Right lobe of liver (tissue), 6 donors: ENCODE measurements around the gene RAB11FIP4. TPM values are rescaled to one million over a fixed set of nuclear protein-coding genes. Genes with fewer than 3 reads are reported as not detected.

ENCODE experiments used
- ATAC-seq, 4 donors: fragments of 200-7000 bp; cut with Tn5 transposase; one replicate each; pipeline ENCODE4 v1.9.1; 2020; ENCODE audit warnings: mild to moderate bottlenecking in 4 of 4, moderate library complexity in 4 of 4
- DNase-seq, 3 donors: peaks; one replicate each; pipeline ENCODE4 v3.0.0-alpha.2; 2020
- H3K27ac ChIP-seq, 3 donors: fragments of 200-600 bp; one replicate each; pipeline ENCODE4 v1.8.0; 2022
- H3K27me3 ChIP-seq, 2 donors: fragments of 200-600 bp; one replicate each; pipeline ENCODE4 v1.8.0; 2022
- H3K36me3 ChIP-seq, 4 donors: fragments of 200-600 bp; sonication (generic) in 1 of 4; one replicate each; pipeline versions ENCODE4 v1.5.1 to v1.8.0; 2017 to 2022; ENCODE audit warnings: control low read depth in 1 of 4
- H3K4me1 ChIP-seq, 4 donors: fragments of 200-600 bp; sonication (generic) in 1 of 4; one replicate each; pipeline versions ENCODE4 v1.5.1 to v1.8.0; 2017 to 2022; ENCODE audit warnings: control low read depth in 1 of 4
- H3K4me3 ChIP-seq, 3 donors: fragments of 200-600 bp; one replicate each; pipeline ENCODE4 v1.8.0; 2022
- H3K9me3 ChIP-seq, 4 donors: fragments of 200-600 bp; sonication (generic) in 1 of 4; one replicate each; pipeline versions ENCODE4 v1.5.1 to v1.8.0; 2017 to 2022; ENCODE audit warnings: control low read depth in 1 of 4
- POLR2A ChIP-seq: fragments of 450-650 bp; IDR thresholded peaks from one replicate; pipeline ENCODE4 v1.6.1; 2017; ENCODE audit warnings: antibody characterized with exemption, mild to moderate bottlenecking
- WGBS: methylation state at CpG from one replicate; pipeline ENCODE4 v1.1.6; 2018; ENCODE audit warnings: low coverage, low lambda C conversion rate; ENCODE audit not compliant: insufficient coverage; ENCODE audit errors: missing lambda C conversion rate; 5-methylcytosine and 5-hydroxymethylcytosine counted together
- intact Hi-C, 2 donors: fragments of 100-400 bp; cut with DNase I; formaldehyde crosslinking; loops; one replicate each; pipeline versions ENCODE4 v1.11.2 to v1.14.1; 2022
- total RNA-seq, 6 experiments: library from RNA; depleted of rRNA in 2 of 6; stranded (reverse); fragments of >200 nt in 2 of 6; fragmentation: NEBNext Ultra II Directional in 3 of 6; extraction: Animal tissue kit (Norgen Biotek cat#: 25700) in 3 of 6; gene quantifications; one replicate each; pipeline versions ENCODE4 v1.1.0 to v1.2.4, GENCODE V29; 2016 to 2023
- TF ChIP-seq, protein P1 (sequence below), 4 donors: fragments of 200-600 bp in 3 of 4; fragments of 450-650 bp in 1 of 4; IDR thresholded peaks; one replicate each; pipeline versions ENCODE4 v1.5.1 to v1.8.0; 2016 to 2022; ENCODE audit warnings: antibody characterized with exemption in 4 of 4, mild to moderate bottlenecking in 2 of 4
- donor health status: DM: no; HTN: yes; CAD: no.
- donor health status: DM: no; HTN: no; CAD: no.
- donor health status: DM: no; HTN: no; CAD: no.
- donor health status: DM: no; HTN: yes; CAD: no.
- donor health status: DM: no; HTN: yes; CAD: no.

RAB11FIP4 gene
- total RNA-seq, 6 experiments from 2014 or later: 3.5 to 6.6 (median 4.6) TPM

GRCh38 chr17:31480904-31481782 is 89.7 kb downstream of the RAB11FIP4 start:
- no peak for ATAC-seq
- TF ChIP-seq, protein P1, sequence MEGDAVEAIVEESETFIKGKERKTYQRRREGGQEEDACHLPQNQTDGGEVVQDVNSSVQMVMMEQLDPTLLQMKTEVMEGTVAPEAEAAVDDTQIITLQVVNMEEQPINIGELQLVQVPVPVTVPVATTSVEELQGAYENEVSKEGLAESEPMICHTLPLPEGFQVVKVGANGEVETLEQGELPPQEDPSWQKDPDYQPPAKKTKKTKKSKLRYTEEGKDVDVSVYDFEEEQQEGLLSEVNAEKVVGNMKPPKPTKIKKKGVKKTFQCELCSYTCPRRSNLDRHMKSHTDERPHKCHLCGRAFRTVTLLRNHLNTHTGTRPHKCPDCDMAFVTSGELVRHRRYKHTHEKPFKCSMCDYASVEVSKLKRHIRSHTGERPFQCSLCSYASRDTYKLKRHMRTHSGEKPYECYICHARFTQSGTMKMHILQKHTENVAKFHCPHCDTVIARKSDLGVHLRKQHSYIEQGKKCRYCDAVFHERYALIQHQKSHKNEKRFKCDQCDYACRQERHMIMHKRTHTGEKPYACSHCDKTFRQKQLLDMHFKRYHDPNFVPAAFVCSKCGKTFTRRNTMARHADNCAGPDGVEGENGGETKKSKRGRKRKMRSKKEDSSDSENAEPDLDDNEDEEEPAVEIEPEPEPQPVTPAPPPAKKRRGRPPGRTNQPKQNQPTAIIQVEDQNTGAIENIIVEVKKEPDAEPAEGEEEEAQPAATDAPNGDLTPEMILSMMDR (IDR thresholded peaks at IDR 0.05): no peak
- no peak for TF ChIP-seq POLR2A
- 67% methylated on average over 7 of the region's 8 CpGs for WGBS

GRCh38 chr17:31481783-31482081 is 90.3 kb downstream of the RAB11FIP4 start:
- H3K36me3 ChIP-seq: no peaks in the 10 kb centered on the region
- H3K9me3 ChIP-seq: no peaks in the 10 kb centered on the region
- no peaks in the 10 kb centered on the region for H3K27me3 ChIP-seq
- DNase-seq: peak; percentile 63 to 78 (median 76)
- peak; percentile 65 to 91 (median 76) for ATAC-seq
- intact Hi-C loops: no loop called here
- H3K27ac ChIP-seq: no peak overlapping the region
- H3K4me1 ChIP-seq: peaks cover 0 to 10% (median 0%) of the 10 kb centered on the region in 4 donors
- WGBS: 33% methylated on average over 4 of the region's 4 CpGs
- no peak overlapping the region for H3K4me3 ChIP-seq
- TF ChIP-seq, protein P1 (IDR thresholded peaks at IDR 0.05): no peak
- TF ChIP-seq POLR2A: no peak

More at GRCh38 chr17:31480904-31481782, 89.7 kb downstream of the RAB11FIP4 start:
- DNase-seq: no peak
- intact Hi-C loops: no loop called here
- Histone ChIP-seq H3K9me3 (no peaks in the 10 kb centered on the region), H3K27ac (no peak overlapping the region), H3K27me3 (no peaks in the 10 kb centered on the region), H3K4me1 (peaks cover 0 to 6% (median under 1%) of the 10 kb centered on the region in 4 donors), H3K36me3 (no peaks in the 10 kb centered on the region), H3K4me3 (no peak overlapping the region)

- WGBS: 85% methylated on average over 4 of the region's 4 CpGs
- Histone ChIP-seq H3K36me3 (no peaks in the 10 kb centered on the region), H3K27ac (no peak overlapping the region), H3K9me3 (no peaks in the 10 kb centered on the region), H3K4me3 (no peak overlapping the region), H3K27me3 (no peaks in the 10 kb centered on the region), H3K4me1 (peaks cover 0 to 31% (median 11%) of the 10 kb centered on the region in 4 donors)
- no peak for ATAC-seq
- no peak for TF ChIP-seq POLR2A
- TF ChIP-seq, protein P1 (IDR thresholded peaks at IDR 0.05): no peak
- no peak for DNase-seq
- intact Hi-C loops: no loop called here
These were observed 93.3 kb downstream of the RAB11FIP4 start for GRCh38 chr17:31484821-31485220.

GRCh38 chr17:31486351-31487062 is 95.0 kb downstream of the RAB11FIP4 start:
- no peak for TF ChIP-seq POLR2A
- TF ChIP-seq, protein P1 (IDR thresholded peaks at IDR 0.05): no peak
- Histone ChIP-seq H3K4me3 (no peak overlapping the region), H3K9me3 (no peaks in the 10 kb centered on the region), H3K27ac (peak overlapping the region in 2 of 3 donors; percentile 20 to 38), H3K36me3 (no peaks in the 10 kb centered on the region), H3K4me1 (peaks cover 0 to 35% (median 14%) of the 10 kb centered on the region in 4 donors), H3K27me3 (no peaks in the 10 kb centered on the region)
- ATAC-seq (peak in 3 of 4 donors; percentile 1 to 33 (median 31)), DNase-seq (peak; percentile 63 to 65 (median 64))
- intact Hi-C loops: no loop called here
- 33% methylated on average over 4 of the region's 9 CpGs for WGBS
